Thymus (tissue), 11 donors: ENCODE data around the gene CARD11. TPM values are rescaled to one million over a fixed set of nuclear protein-coding genes. Genes with fewer than 3 reads are reported as not detected.
A peak's percentile ranks its signal among the peaks of the same experiment; 100 is the strongest.
"Not testable (repeated sequence)": the region's sequence is repeated elsewhere in the genome, so short reads cannot be mapped to it uniquely, and the experiment has no call there.

Source experiments
- DNase-seq, 9 donors: peaks; one replicate each; pipeline ENCODE4 v3.0.0-alpha.2; 2013; ENCODE audit warnings: low spot score in 9 of 9, low read depth in 6 of 9, missing footprints in 1 of 9
- H3K27ac ChIP-seq, 2 donors: one replicate each; pipeline ENCODE4 v1.5.1; 2013; ENCODE audit warnings: control low read depth in 1 of 2, low read depth in 1 of 2, low read length in 1 of 2, mild to moderate bottlenecking in 1 of 2, moderate library complexity in 1 of 2
- H3K27me3 ChIP-seq, 2 donors: one replicate each; pipeline ENCODE4 v1.5.1; 2013; ENCODE audit warnings: low read length in 1 of 2; ENCODE audit not compliant: control insufficient read depth in 2 of 2, insufficient read depth in 1 of 2
- H3K36me3 ChIP-seq, 2 donors: one replicate each; pipeline ENCODE4 v1.5.1; 2013; ENCODE audit warnings: low read length in 1 of 2, mild to moderate bottlenecking in 1 of 2, moderate library complexity in 1 of 2; ENCODE audit not compliant: control insufficient read depth in 2 of 2, insufficient read depth in 2 of 2
- H3K4me1 ChIP-seq, 2 donors: one replicate each; pipeline ENCODE4 v1.5.1; 2013; ENCODE audit warnings: low read length in 2 of 2; ENCODE audit not compliant: control insufficient read depth in 2 of 2, insufficient read depth in 2 of 2
- H3K4me3 ChIP-seq, 2 donors: one replicate each; pipeline ENCODE4 v1.5.1; 2013; ENCODE audit warnings: low read length in 2 of 2, control low read depth in 1 of 2, mild to moderate bottlenecking in 1 of 2
- H3K9me3 ChIP-seq, 2 donors: one replicate each; pipeline ENCODE4 v1.5.1; 2013; ENCODE audit warnings: low read length in 1 of 2, mild to moderate bottlenecking in 1 of 2; ENCODE audit not compliant: control insufficient read depth in 2 of 2, insufficient read depth in 1 of 2
- WGBS: extraction: QIAGEN DNeasy Blood & Tissue Kit; methylation state at CpG from one replicate; pipeline ENCODE4 v1.1.7; 2013; 5-methylcytosine and 5-hydroxymethylcytosine counted together
- polyA plus RNA-seq: library from polyadenylated mRNA; stranded (reverse); fragments of 200-250 nt; gene quantifications from one replicate; pipeline ENCODE4 v1.2.3, GENCODE V29; 2013
- total RNA-seq: library from RNA; stranded (reverse); fragments of 120-200 nt; gene quantifications from one replicate; pipeline ENCODE4 v1.2.4, GENCODE V29; 2013
- donor health status: healthy.

CARD11 gene
- total and polyA plus RNA-seq, 2 donors, result 7.2 to 19.4 TPM

DNA sequence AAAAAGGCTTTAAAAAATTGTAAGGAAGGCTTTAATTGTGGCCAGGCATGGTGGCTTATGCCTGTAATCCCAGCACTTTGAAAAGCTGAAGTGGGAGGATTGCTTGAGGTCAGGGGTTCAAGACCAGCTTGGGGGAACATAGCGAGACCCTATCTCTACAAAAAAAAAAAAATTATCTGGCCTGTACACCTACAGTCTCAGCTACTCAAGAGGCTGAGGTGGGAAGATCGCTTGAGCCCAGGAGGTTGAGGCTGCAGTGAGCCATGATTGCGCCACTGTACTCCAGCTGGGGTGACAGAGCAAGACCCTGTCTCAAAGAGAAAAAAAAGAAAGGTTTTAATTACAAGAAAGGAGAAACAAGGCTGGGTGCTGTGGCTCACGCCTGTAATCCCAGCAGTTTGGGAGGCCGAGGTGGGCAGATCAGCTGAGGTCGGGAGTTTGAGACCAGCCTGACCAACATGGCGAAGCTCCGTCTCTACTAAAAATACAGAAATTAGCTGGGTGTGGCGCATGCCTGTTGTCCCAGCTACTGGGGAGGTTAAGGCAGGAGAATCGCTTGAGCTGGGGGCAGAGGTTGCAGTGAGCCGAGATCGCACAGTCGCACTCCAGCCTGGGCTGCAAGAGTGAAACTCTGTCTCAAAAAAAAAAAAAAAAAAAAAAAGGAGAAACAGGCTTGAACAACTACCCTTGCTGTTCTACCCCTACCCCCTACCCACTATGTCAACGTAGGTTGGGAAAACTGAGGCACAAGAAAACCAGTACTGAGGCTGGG lies 83.7 kb downstream of the CARD11 start:
- 97% methylated on average over 14 of the region's 14 CpGs for whole genome bisulfite sequencing
- no peak overlapping the region for H3K27ac ChIP-seq

DNA sequence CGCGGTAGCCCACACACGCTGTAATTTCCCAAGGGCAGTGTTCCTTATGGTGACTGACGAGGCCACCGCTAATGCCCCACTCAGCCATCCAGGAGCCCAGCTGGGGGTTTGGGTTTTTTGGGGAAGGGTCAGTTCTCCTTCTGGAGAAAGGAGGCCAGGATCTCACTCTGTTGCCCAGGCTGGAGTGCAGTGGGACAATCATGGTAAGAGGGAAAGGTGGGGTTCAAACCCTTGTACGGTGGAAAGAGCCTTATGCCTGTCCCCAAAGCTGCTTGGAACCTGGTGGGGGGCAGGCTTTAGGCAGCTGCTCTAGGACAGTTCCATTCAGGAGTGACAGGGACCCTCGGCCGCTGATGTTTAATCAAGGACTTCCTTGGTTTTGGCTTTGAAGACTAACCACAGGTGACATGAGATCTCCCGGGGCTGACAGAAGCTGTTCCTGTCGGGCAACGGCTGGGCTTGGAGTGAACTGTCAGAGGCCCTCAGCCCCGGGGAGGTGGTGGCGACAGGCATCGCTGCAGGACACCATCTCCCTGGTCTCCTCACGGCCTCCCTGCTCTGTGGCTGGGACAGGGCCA lies 84.5 kb downstream of the CARD11 start:
- Histone ChIP-seq H3K27ac (no peak overlapping the region), H3K9me3 (no peaks in the 10 kb centered on the region), H3K36me3 (peaks cover 22 to 31% of the 10 kb centered on the region in 2 donors), H3K4me3 (no peak overlapping the region), H3K27me3 (no peaks in the 10 kb centered on the region), H3K4me1 (peaks cover 0 to 26% of the 10 kb centered on the region in 2 donors)
- WGBS, result 41% methylated on average over 15 of the region's 15 CpGs
- no peak for DNase-seq

More for the DNA sequence above, 83.7 kb downstream of the CARD11 start:
- peaks cover 19 to 31% of the 10 kb centered on the region in 2 donors for H3K36me3 ChIP-seq
- no peak overlapping the region for H3K4me3 ChIP-seq
- H3K27me3 ChIP-seq, result no peaks in the 10 kb centered on the region
- no peaks in the 10 kb centered on the region for H3K9me3 ChIP-seq
- DNase-seq, result no peak
- peaks cover 0 to 22% of the 10 kb centered on the region in 2 donors for H3K4me1 ChIP-seq

DNA sequence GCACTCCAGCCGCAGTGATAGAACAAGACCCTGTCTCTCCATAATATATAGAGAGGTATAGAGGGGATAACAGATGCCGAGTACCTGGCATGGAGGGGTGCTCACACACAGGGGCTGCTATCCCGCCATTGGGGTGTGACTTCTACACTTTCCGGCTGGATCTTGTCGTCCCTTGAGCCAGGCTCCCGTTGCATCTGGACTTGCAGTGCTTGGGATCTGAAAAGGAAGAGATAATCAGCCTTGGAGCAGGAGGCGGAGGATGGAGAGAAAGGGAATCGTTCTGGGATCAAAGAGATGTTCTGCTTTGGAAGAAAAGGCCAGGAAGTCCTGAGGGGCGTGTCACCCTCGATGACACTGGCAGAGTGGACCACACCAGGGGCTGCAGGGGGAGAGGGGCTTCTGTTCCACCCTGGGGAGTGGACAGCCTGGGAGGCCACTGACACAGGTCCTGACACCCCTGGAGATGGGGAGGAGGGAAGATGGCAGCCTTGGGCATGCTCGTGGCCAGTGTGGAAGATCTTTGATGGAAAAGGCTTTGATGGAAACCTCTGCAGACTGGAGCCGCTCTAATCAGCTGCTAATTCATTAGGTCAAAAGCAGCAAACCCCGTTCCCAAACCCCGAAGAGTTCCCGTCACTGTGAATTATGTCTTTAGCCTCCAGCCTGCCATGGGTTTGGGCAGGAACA lies 85.1 kb downstream of the CARD11 start:
- Histone ChIP-seq H3K9me3 (no peaks in the 10 kb centered on the region), H3K27me3 (no peaks in the 10 kb centered on the region), H3K36me3 (peaks cover 22 to 33% of the 10 kb centered on the region in 2 donors), H3K4me3 (no peak overlapping the region), H3K4me1 (peaks cover 0 to 32% of the 10 kb centered on the region in 2 donors), H3K27ac (no peak overlapping the region)
- no peak for DNase-seq
- whole genome bisulfite sequencing, result 95% methylated on average over 15 of the region's 15 CpGs

DNA sequence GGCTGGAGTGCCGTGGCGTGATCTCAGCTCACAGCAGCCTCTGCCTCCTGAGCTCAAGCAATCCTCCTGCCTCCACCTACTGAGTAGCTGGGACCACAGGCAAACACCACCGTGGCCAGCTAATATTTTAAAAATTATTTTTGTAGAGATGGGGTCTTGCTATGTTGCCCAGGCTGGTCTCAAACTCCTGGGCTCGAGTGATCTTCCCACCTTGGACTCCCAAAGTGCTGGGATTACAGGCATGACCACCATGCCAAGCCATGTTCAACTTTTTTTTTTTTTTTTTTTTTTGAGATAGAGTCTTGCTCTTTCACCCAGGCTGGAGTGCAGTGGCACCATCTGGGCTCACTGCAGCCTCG lies 86.3 kb downstream of the CARD11 start:
- not testable (repeated sequence) for H3K9me3 ChIP-seq, DNase-seq, H3K27ac ChIP-seq, H3K27me3 ChIP-seq, H3K4me3 ChIP-seq
- H3K4me1 ChIP-seq, result peaks cover 0 to 37% of the 10 kb centered on the region in 2 donors
- H3K36me3 ChIP-seq, result peaks cover 30 to 44% of the 10 kb centered on the region in 2 donors
- 97% methylated on average over 5 of the region's 5 CpGs for WGBS

DNA sequence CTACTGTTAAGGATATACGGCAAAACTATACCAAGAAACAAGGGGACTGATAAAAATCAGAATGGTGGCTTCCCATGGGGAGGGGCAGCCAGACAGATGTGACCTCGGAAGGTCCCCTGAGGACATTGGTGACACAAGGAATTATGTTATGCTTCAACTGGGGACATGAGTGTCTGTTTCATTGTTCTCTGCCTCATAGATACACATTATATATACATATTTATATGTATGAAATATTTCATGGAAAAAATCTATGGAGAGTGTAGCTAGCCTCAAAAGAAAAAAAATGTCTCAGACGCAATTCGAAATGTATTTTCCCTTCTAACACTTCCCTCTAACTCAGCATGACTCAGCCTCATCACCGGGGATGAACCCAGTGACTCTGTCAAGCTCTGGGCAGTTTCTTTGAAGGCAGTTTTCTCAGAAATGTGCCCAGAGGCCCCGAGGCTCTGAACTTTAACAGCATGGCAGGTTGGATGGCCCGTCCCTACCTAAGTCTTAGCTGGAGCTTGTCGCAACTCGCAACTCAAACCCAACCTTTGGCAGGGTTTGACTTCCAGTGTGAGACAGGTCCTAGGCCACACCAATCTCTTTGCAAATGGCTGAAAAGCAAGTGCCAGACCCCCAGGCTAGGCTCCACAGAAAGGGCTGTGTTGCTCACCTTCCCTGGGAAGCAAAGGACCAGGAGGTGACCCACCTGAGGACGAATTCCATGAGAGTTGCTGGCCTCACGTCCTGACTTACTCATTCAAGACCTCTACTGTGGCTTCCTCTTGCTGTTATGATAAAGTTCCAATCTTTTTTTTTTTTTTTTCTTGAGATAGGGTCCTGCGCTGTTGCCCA lies 86.9 kb downstream of the CARD11 start:
- Histone ChIP-seq H3K4me1 (peaks cover 0 to 35% of the 10 kb centered on the region in 2 donors), H3K9me3 (no peaks in the 10 kb centered on the region), H3K4me3 (no peak overlapping the region), H3K27ac (peak overlapping the region in 1 of 2 donors; percentile 53), H3K36me3 (peaks cover 32 to 46% of the 10 kb centered on the region in 2 donors), H3K27me3 (no peaks in the 10 kb centered on the region)
- 55% methylated on average over 12 of the region's 12 CpGs for WGBS
- no peak for DNase-seq

DNA sequence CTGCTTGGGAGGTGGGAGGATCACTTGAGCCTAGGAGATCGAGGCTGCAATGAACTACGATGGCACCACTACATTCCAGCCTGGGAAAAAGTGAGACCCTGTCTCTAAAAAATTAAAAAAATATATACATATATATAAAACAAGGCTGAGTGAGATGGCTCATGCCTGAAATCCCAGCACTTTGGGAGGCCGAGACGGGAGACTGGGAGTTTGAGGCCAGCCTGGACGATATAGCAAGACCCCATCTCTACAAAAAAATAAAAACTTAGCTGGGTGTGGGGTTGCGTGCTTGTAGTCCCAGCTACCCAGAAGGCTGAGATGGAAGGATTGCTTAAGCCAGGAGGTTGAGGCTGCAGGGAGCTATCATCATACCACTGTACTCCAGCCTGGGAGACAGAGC lies 87.6 kb downstream of the CARD11 start:
- no peaks in the 10 kb centered on the region for H3K9me3 ChIP-seq
- 98% methylated on average over 6 of the region's 6 CpGs for WGBS
- H3K27me3 ChIP-seq, result no peaks in the 10 kb centered on the region
- H3K4me3 ChIP-seq, result no peak overlapping the region
- peaks cover 32 to 46% of the 10 kb centered on the region in 2 donors for H3K36me3 ChIP-seq
- no peak for DNase-seq
- peaks cover 0 to 33% of the 10 kb centered on the region in 2 donors for H3K4me1 ChIP-seq
- no peak overlapping the region for H3K27ac ChIP-seq

DNA sequence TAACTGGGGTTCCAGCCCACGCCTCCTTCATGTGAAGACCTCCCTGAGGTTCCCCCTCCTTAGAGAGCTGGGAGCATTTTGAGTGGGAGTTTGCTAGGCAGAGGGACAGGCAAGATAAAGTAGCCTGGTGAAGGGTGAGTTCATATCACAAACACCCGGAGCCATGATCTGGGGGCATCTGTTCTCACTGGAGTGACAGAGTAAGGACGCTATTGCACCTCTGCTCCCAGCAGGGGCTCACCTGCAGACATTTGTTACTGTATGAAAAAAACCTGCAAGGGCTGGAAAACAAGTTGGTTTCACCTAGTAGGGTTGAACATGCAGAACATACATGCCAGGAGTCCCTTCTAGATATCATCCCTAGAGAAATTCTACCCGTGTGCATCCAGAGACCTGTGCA lies 88.4 kb downstream of the CARD11 start:
- H3K4me1 ChIP-seq, result peaks cover 0 to 33% of the 10 kb centered on the region in 2 donors
- H3K27me3 ChIP-seq, result no peaks in the 10 kb centered on the region
- WGBS, result 97% methylated on average over 4 of the region's 4 CpGs
- H3K9me3 ChIP-seq, result no peaks in the 10 kb centered on the region
- H3K27ac ChIP-seq, result no peak overlapping the region
- H3K36me3 ChIP-seq, result peaks cover 32 to 46% of the 10 kb centered on the region in 2 donors
- H3K4me3 ChIP-seq, result no peak overlapping the region
- DNase-seq, result no peak

DNA sequence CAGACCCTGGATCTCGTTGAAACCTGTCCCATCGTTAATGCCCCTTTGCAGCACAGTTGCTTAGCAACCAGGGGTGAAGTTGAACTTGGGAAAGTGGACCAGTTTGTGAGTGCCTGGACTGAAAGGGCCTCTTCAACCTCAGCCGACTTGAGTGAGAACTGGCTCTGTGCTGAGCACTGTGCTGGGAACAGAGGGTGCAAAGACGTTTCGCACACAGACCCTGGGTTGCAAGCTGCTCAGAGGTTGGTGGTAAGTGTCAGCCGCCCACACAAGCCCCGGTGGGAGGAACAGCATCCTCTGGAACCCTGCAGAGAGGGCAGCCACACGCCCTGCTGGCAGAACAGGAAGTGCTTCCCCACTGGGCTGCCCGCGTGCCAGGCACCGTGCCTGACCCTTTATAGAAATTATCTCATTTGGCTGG lies 89.2 kb downstream of the CARD11 start:
- Histone ChIP-seq H3K4me3 (no peak overlapping the region), H3K36me3 (peaks cover 32 to 46% of the 10 kb centered on the region in 2 donors), H3K27me3 (no peaks in the 10 kb centered on the region), H3K9me3 (no peaks in the 10 kb centered on the region), H3K4me1 (peaks cover 0 to 26% of the 10 kb centered on the region in 2 donors), H3K27ac (no peak overlapping the region)
- peak in 1 of 9 donors; percentile 24 for DNase-seq
- WGBS, result 72% methylated on average over 11 of the region's 11 CpGs
